ENCODE measurements around the gene NTM. TPM values are rescaled to one million over a fixed set of nuclear protein-coding genes. Genes with fewer than 3 reads are reported as not detected.
A peak's percentile ranks its signal among the peaks of the same experiment; 100 is the strongest.

The NTM gene
- 11.5 to 16.4 TPM (median 14.5 TPM) in 3 replicates for total RNA-seq (2021)
- percentile 53 among the genes with signal in this experiment for Bru-seq, nascent RNA
- long read RNA-seq, experiment 1, partial matches to known transcripts: 0 of 20 reads
- long read RNA-seq, experiment 1, other reads (novel, unspliced or antisense): 20 of 20 reads
- long read RNA-seq, experiment 2, partial matches to known transcripts: 0 of 3 reads
- long read RNA-seq, experiment 2, other reads (novel, unspliced or antisense): 3 of 3 reads
- long read RNA-seq, experiment 3, partial matches to known transcripts: 0 of 2 reads
- long read RNA-seq, experiment 3, other reads (novel, unspliced or antisense): 2 of 2 reads

DNA sequence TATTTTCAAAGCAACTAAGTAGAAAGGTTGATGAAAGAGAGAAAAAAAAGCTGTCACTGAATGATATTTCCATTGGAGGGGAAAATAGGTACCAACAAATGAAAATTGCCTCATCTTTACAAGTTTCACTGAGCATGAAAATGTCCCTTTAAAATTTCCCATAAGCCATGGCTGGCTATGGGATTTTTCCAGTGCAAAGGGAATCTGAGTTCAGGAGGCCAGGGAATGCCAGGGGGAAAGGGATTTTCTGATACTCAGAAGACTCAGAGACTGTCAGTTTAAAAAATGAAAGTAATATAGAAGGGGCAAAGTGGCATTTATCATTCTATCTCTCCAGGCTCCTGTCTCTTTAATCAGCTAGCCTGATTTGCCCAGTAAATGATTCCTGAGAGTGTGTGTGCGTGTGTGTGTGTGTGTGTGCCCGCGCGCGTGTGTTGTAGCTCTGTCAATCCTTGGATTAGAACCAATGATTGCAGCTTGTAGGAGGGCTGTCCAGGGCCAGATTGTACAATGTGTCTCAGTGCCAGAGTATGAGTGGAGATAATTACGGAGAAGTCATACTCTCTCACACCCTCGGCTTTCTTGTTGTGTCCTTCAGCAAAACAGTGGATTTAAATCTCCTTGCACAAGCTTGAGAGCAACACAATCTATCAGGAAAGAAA lies at the start of gene NTM:
TSS of gene NTM (plus strand) at position 526 of the 662 bp plus-strand sequence.
- DNase-seq (ENCODE audit: low spot score) (no peak), ATAC-seq (no peak)
- H3K9me3 Mint-ChIP-seq: peaks cover 3% of the 10 kb centered on the region; the same call in 1 of the 2 replicates
- no peaks in the 10 kb centered on the region; the same call in 1 of the 2 replicates for H3K36me3 Mint-ChIP-seq
- no peak within 1 kb of the TSS for H3K27ac Mint-ChIP-seq
- peaks cover 11% of the 10 kb centered on the region for H3K4me1 Mint-ChIP-seq
- ChIA-PET CTCF (interaction anchor here (1.1 kb wide), 1 partner anchor 22 kb away, joined by 4 read pairs; no protein-coding TSS in a partner anchor), POLR2A (no interaction called here)
- H3K4me3 Mint-ChIP-seq: no peak within 1 kb of the TSS
- TF ChIP-seq, protein P1, sequence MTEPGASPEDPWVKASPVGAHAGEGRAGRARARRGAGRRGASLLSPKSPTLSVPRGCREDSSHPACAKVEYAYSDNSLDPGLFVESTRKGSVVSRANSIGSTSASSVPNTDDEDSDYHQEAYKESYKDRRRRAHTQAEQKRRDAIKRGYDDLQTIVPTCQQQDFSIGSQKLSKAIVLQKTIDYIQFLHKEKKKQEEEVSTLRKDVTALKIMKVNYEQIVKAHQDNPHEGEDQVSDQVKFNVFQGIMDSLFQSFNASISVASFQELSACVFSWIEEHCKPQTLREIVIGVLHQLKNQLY (CRISPR knock-in tag; IDR thresholded peaks at IDR 0.05): no peak
- TF ChIP-seq, protein P2, sequence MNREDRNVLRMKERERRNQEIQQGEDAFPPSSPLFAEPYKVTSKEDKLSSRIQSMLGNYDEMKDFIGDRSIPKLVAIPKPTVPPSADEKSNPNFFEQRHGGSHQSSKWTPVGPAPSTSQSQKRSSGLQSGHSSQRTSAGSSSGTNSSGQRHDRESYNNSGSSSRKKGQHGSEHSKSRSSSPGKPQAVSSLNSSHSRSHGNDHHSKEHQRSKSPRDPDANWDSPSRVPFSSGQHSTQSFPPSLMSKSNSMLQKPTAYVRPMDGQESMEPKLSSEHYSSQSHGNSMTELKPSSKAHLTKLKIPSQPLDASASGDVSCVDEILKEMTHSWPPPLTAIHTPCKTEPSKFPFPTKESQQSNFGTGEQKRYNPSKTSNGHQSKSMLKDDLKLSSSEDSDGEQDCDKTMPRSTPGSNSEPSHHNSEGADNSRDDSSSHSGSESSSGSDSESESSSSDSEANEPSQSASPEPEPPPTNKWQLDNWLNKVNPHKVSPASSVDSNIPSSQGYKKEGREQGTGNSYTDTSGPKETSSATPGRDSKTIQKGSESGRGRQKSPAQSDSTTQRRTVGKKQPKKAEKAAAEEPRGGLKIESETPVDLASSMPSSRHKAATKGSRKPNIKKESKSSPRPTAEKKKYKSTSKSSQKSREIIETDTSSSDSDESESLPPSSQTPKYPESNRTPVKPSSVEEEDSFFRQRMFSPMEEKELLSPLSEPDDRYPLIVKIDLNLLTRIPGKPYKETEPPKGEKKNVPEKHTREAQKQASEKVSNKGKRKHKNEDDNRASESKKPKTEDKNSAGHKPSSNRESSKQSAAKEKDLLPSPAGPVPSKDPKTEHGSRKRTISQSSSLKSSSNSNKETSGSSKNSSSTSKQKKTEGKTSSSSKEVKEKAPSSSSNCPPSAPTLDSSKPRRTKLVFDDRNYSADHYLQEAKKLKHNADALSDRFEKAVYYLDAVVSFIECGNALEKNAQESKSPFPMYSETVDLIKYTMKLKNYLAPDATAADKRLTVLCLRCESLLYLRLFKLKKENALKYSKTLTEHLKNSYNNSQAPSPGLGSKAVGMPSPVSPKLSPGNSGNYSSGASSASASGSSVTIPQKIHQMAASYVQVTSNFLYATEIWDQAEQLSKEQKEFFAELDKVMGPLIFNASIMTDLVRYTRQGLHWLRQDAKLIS (CRISPR knock-in tag; IDR thresholded peaks at IDR 0.05; ENCODE audit: borderline replicate concordance): no peak
- TF ChIP-seq PRRX2 (CRISPR knock-in tag; IDR thresholded peaks at IDR 0.05): no peak
- TF ChIP-seq NR3C1 (CRISPR knock-in tag; conservative IDR thresholded peaks at IDR 0.05; ENCODE audit: low read depth): no peak
- H3K27me3 Mint-ChIP-seq (ENCODE audit: low read depth): peaks cover 4% of the 10 kb centered on the region; the same call in 1 of the 2 replicates

DNA sequence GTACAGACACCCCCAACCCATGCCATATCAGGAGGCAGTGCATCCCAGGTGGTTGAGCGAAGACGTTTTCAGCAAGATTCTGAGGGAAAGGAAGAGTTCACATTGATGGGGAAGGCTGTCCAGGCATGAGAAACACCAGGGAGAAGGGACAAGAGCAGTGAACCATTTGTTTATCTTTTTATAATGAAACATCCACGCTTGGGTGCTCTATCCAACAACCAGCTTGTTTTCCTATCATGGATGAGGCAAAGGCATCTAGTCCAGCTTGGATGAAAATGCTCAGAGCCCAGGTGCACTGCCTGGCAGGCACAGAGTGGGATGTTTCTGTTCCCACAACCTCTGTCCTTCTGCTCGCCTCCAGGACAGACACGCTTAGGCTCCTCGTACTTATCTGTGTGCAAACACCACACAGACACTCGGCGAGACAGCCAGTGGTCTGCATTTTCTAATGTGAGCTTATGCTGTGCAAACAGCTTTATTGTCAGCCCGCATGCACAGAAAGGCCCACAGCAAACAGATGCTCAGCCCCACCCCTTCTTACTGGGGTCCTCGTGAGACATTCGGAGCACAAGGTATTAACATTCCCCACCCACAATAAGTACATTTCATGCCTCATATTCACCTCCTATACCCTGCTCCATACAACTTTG lies 45.4 kb upstream of the NTM start:
- ATAC-seq (no peak), DNase-seq (ENCODE audit: low spot score) (no peak)
- Mint-ChIP-seq H3K36me3 (peaks cover 1% of the 10 kb centered on the region; the same call in 1 of the 2 replicates), H3K27me3 (ENCODE audit: low read depth) (no peaks in the 10 kb centered on the region), H3K4me1 (peaks cover 11% of the 10 kb centered on the region), H3K9me3 (peaks cover 4% of the 10 kb centered on the region; the same call in 1 of the 2 replicates), H3K4me3 (no peak overlapping the region), H3K27ac (no peak overlapping the region)
- POLR2A ChIA-PET: no interaction called here
- CTCF ChIA-PET: interaction anchor here (3.3 kb wide), 1 partner anchor 260 kb away, joined by 10 read pairs; no protein-coding TSS in a partner anchor
- TF ChIP-seq NR2C2 (CRISPR knock-in tag; IDR thresholded peaks at IDR 0.05) (no peak), JUN (CRISPR knock-in tag; IDR thresholded peaks at IDR 0.05) (no peak), SOX15 (CRISPR knock-in tag; IDR thresholded peaks at IDR 0.05) (no peak), NR1H2 (CRISPR knock-in tag; IDR thresholded peaks at IDR 0.05) (no peak), PRRX2 (CRISPR knock-in tag; IDR thresholded peaks at IDR 0.05) (no peak)
- TF ChIP-seq, protein P3, sequence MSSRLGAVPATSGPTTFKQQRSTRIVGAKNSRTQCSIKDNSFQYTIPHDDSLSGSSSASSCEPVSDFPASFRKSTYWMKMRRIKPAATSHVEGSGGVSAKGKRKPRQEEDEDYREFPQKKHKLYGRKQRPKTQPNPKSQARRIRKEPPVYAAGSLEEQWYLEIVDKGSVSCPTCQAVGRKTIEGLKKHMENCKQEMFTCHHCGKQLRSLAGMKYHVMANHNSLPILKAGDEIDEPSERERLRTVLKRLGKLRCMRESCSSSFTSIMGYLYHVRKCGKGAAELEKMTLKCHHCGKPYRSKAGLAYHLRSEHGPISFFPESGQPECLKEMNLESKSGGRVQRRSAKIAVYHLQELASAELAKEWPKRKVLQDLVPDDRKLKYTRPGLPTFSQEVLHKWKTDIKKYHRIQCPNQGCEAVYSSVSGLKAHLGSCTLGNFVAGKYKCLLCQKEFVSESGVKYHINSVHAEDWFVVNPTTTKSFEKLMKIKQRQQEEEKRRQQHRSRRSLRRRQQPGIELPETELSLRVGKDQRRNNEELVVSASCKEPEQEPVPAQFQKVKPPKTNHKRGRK (CRISPR knock-in tag; IDR thresholded peaks at IDR 0.05; ENCODE audit: borderline replicate concordance): no peak
- TF ChIP-seq, protein P4, sequence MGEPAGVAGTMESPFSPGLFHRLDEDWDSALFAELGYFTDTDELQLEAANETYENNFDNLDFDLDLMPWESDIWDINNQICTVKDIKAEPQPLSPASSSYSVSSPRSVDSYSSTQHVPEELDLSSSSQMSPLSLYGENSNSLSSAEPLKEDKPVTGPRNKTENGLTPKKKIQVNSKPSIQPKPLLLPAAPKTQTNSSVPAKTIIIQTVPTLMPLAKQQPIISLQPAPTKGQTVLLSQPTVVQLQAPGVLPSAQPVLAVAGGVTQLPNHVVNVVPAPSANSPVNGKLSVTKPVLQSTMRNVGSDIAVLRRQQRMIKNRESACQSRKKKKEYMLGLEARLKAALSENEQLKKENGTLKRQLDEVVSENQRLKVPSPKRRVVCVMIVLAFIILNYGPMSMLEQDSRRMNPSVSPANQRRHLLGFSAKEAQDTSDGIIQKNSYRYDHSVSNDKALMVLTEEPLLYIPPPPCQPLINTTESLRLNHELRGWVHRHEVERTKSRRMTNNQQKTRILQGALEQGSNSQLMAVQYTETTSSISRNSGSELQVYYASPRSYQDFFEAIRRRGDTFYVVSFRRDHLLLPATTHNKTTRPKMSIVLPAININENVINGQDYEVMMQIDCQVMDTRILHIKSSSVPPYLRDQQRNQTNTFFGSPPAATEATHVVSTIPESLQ (CRISPR knock-in tag; IDR thresholded peaks at IDR 0.05): no peak
- TF ChIP-seq, protein P5, sequence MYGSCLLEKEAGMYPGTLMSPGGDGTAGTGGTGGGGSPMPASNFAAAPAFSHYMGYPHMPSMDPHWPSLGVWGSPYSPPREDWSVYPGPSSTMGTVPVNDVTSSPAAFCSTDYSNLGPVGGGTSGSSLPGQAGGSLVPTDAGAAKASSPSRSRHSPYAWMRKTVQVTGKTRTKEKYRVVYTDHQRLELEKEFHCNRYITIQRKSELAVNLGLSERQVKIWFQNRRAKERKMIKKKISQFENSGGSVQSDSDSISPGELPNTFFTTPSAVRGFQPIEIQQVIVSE (CRISPR knock-in tag; IDR thresholded peaks at IDR 0.05; ENCODE audit: borderline replicate concordance): no peak
- TF ChIP-seq, protein P2 (CRISPR knock-in tag; IDR thresholded peaks at IDR 0.05; ENCODE audit: borderline replicate concordance): no peak
- TF ChIP-seq, protein P6, sequence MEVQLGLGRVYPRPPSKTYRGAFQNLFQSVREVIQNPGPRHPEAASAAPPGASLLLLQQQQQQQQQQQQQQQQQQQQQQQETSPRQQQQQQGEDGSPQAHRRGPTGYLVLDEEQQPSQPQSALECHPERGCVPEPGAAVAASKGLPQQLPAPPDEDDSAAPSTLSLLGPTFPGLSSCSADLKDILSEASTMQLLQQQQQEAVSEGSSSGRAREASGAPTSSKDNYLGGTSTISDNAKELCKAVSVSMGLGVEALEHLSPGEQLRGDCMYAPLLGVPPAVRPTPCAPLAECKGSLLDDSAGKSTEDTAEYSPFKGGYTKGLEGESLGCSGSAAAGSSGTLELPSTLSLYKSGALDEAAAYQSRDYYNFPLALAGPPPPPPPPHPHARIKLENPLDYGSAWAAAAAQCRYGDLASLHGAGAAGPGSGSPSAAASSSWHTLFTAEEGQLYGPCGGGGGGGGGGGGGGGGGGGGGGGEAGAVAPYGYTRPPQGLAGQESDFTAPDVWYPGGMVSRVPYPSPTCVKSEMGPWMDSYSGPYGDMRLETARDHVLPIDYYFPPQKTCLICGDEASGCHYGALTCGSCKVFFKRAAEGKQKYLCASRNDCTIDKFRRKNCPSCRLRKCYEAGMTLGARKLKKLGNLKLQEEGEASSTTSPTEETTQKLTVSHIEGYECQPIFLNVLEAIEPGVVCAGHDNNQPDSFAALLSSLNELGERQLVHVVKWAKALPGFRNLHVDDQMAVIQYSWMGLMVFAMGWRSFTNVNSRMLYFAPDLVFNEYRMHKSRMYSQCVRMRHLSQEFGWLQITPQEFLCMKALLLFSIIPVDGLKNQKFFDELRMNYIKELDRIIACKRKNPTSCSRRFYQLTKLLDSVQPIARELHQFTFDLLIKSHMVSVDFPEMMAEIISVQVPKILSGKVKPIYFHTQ (CRISPR knock-in tag; IDR thresholded peaks at IDR 0.05): no peak
